Loucy (cell line): Measurements from ENCODE around the gene IL1R2.

Source experiments
- CTCF ChIP-seq: fragments of 200-600 bp; sonication (generic); conservative IDR thresholded peaks from 2 replicates; pipeline ENCODE4 v1.5.1; 2014; ENCODE audit warnings: mild to moderate bottlenecking, antibody characterized with exemption, low read length
- EZH2phosphoT487 ChIP-seq: fragments of 200-600 bp; IDR thresholded peaks from 2 replicates; pipeline ENCODE4 v1.6.1; 2018; ENCODE audit warnings: antibody characterized with exemption, mild to moderate bottlenecking, moderate library complexity, borderline replicate concordance

- TF ChIP-seq CTCF (no peak), EZH2phosphoT487 (no peak)
These were observed 11.4 kb upstream of the IL1R2 start for GRCh38 chr2:101980368-101980767.
